Nephron (organoid): ENCODE results near the gene SLC2A9.

Source experiments
- H3K27ac Mint-ChIP-seq, 3 experiments: 2 replicates each; pipeline ENCODE4 v1.8.0; 2020; ENCODE audit warnings: mixed read lengths in 3 of 3, mild to moderate bottlenecking in 2 of 3, moderate library complexity in 1 of 3
- H3K27me3 Mint-ChIP-seq: 2 replicates; pipeline ENCODE4 v1.8.0; 2021; ENCODE audit warnings: low read depth, mild to moderate bottlenecking, moderate library complexity, mixed read lengths
- H3K36me3 Mint-ChIP-seq: 2 replicates; pipeline ENCODE4 v1.8.0; 2020; ENCODE audit warnings: low read depth, mixed read lengths
- H3K4me1 Mint-ChIP-seq: 2 replicates; pipeline ENCODE4 v1.8.0; 2020; ENCODE audit warnings: mixed read lengths
- H3K4me3 Mint-ChIP-seq, 3 experiments: 2 replicates each; pipeline ENCODE4 v1.8.0; 2020; ENCODE audit warnings: mild to moderate bottlenecking in 3 of 3, mixed read lengths in 3 of 3, moderate library complexity in 2 of 3
- H3K9me3 Mint-ChIP-seq: 2 replicates; pipeline ENCODE4 v1.8.0; 2020; ENCODE audit warnings: mixed read lengths
- CTCF ChIP-seq, 3 experiments: fragments of 200-600 bp; sonication (generic); IDR thresholded peaks; one replicate each; pipeline ENCODE4 v1.5.0; 2021; ENCODE audit warnings: antibody characterized with exemption in 3 of 3; ENCODE audit not compliant: unreplicated experiment in 3 of 3

SLC2A9 gene

GRCh38 chr4:10061650-10062415 is 40.5 kb upstream of the SLC2A9 start:
- no peak for TF ChIP-seq CTCF (IDR thresholded peaks at IDR 0.05; ENCODE audit: unreplicated experiment in 3 of 3)
- H3K27me3 Mint-ChIP-seq, result peaks cover 3% of the 10 kb centered on the region
- H3K4me1 Mint-ChIP-seq, result peaks cover 2% of the 10 kb centered on the region
- H3K27ac Mint-ChIP-seq, result no peak overlapping the region
- H3K36me3 Mint-ChIP-seq, result no peaks in the 10 kb centered on the region
- H3K9me3 Mint-ChIP-seq, result no peaks in the 10 kb centered on the region
- no peak overlapping the region for H3K4me3 Mint-ChIP-seq

- no peak overlapping the region for H3K4me3 Mint-ChIP-seq
- no peak overlapping the region for H3K27ac Mint-ChIP-seq
- peaks cover 6% of the 10 kb centered on the region for H3K27me3 Mint-ChIP-seq
These were observed 37.1 kb upstream of the SLC2A9 start for GRCh38 chr4:10058371-10058770.

GRCh38 chr4:10057023-10057395 is 35.7 kb upstream of the SLC2A9 start:
- Mint-ChIP-seq H3K9me3 (no peaks in the 10 kb centered on the region), H3K4me1 (peaks cover 30% of the 10 kb centered on the region), H3K4me3 (no peak overlapping the region), H3K27me3 (peaks cover 8% of the 10 kb centered on the region), H3K27ac (peak overlapping the region in 2 of 3 experiments; percentile 15 to 44), H3K36me3 (no peaks in the 10 kb centered on the region)
- TF ChIP-seq CTCF (IDR thresholded peaks at IDR 0.05; ENCODE audit: unreplicated experiment in 3 of 3), result no peak

More at GRCh38 chr4:10058371-10058770, 37.1 kb upstream of the SLC2A9 start:
- no peak for TF ChIP-seq CTCF (IDR thresholded peaks at IDR 0.05; ENCODE audit: unreplicated experiment in 3 of 3)
- Mint-ChIP-seq H3K4me1 (peaks cover 24% of the 10 kb centered on the region), H3K9me3 (no peaks in the 10 kb centered on the region), H3K36me3 (no peaks in the 10 kb centered on the region)

- Mint-ChIP-seq H3K4me1 (peaks cover 33% of the 10 kb centered on the region), H3K27me3 (peaks cover 10% of the 10 kb centered on the region), H3K9me3 (no peaks in the 10 kb centered on the region), H3K36me3 (no peaks in the 10 kb centered on the region), H3K4me3 (no peak overlapping the region), H3K27ac (peak overlapping the region in 2 of 3 experiments; percentile 15 to 44)
- TF ChIP-seq CTCF (IDR thresholded peaks at IDR 0.05; ENCODE audit: unreplicated experiment in 3 of 3), result no peak
These were observed 35.2 kb upstream of the SLC2A9 start for GRCh38 chr4:10056334-10057022.

GRCh38 chr4:10055871-10056270 is 34.6 kb upstream of the SLC2A9 start:
- peaks cover 11% of the 10 kb centered on the region for H3K27me3 Mint-ChIP-seq
- H3K4me1 Mint-ChIP-seq, result peaks cover 38% of the 10 kb centered on the region
- no peak for TF ChIP-seq CTCF (IDR thresholded peaks at IDR 0.05; ENCODE audit: unreplicated experiment in 3 of 3)
- H3K9me3 Mint-ChIP-seq, result no peaks in the 10 kb centered on the region
- H3K4me3 Mint-ChIP-seq, result no peak overlapping the region
- no peaks in the 10 kb centered on the region for H3K36me3 Mint-ChIP-seq
- peak overlapping the region in 2 of 3 experiments; percentile 12 to 44 for H3K27ac Mint-ChIP-seq
